HepG2 (cell line): Measurements from ENCODE around the gene ADGRF1. TPM values are rescaled to one million over a fixed set of nuclear protein-coding genes. Genes with fewer than 3 reads are reported as not detected.

Experiments used
- AGO2 ChIP-seq: fragments of 200-400 bp; formaldehyde crosslinking; optimal IDR thresholded peaks from 2 replicates; pipeline ENCODE3; 2017; ENCODE audit warnings: mild to moderate bottlenecking, low read depth, low read length, moderate library complexity
- ATM ChIP-seq: fragments of 450-650 bp; IDR thresholded peaks from 2 replicates; pipeline ENCODE4 v1.7.1; 2017; ENCODE audit warnings: mild to moderate bottlenecking, borderline replicate concordance
- BRCA1 ChIP-seq: sonication (generic); formaldehyde crosslinking; IDR thresholded peaks from 2 replicates; pipeline ENCODE4 v1.4.0; 2020; ENCODE audit warnings: missing genetic modification reagents
- DMAP1 ChIP-seq: IDR thresholded peaks from 2 replicates; pipeline ENCODE4 v1.6.1; 2016
- FUBP1 ChIP-seq: sonication (generic); formaldehyde crosslinking; IDR thresholded peaks from 2 replicates; pipeline ENCODE4 v1.5.1; 2020; ENCODE audit warnings: missing genetic modification reagents, mild to moderate bottlenecking, borderline replicate concordance
- IRF9 ChIP-seq: sonication (generic); formaldehyde crosslinking; IDR thresholded peaks from 2 replicates; pipeline ENCODE4 v1.8.0; 2022; ENCODE audit warnings: missing genetic modification reagents, mild to moderate bottlenecking, borderline replicate concordance
- MAFG ChIP-seq: sonication (generic); formaldehyde crosslinking; IDR thresholded peaks from 2 replicates; pipeline ENCODE4 v1.5.1; 2020; ENCODE audit warnings: mild to moderate bottlenecking, missing genetic modification reagents
- MED8 ChIP-seq: sonication (generic); formaldehyde crosslinking; IDR thresholded peaks from 2 replicates; pipeline ENCODE4 v1.8.1; 2023; ENCODE audit warnings: mild to moderate bottlenecking, missing genetic modification reagents; ENCODE audit not compliant: insufficient replicate concordance
- MIER2 ChIP-seq: IDR thresholded peaks from 2 replicates; pipeline ENCODE4 v1.6.1; 2016; ENCODE audit warnings: missing biosample characterization, missing genetic modification reagents
- MIXL1 ChIP-seq: IDR thresholded peaks from 2 replicates; pipeline ENCODE4 v1.6.1; 2016
- PPARG ChIP-seq: conservative IDR thresholded peaks from 2 replicates; pipeline ENCODE4 v1.6.1; 2016; ENCODE audit warnings: missing biosample characterization, missing genetic modification reagents
- TBX2 ChIP-seq: sonication (generic); formaldehyde crosslinking; IDR thresholded peaks from 2 replicates; pipeline ENCODE4 v1.5.0; 2020; ENCODE audit warnings: missing genetic modification reagents, mild to moderate bottlenecking, borderline replicate concordance
- THRA ChIP-seq: sonication (generic); formaldehyde crosslinking; IDR thresholded peaks from 2 replicates; pipeline ENCODE4 v1.4.0; 2020; ENCODE audit warnings: missing genetic modification reagents, borderline replicate concordance
- ZBTB33 ChIP-seq: sonication (generic); formaldehyde crosslinking; IDR thresholded peaks from 2 replicates; pipeline ENCODE4 v1.4.0; 2020; ENCODE audit warnings: missing genetic modification reagents
- ZBTB37 ChIP-seq: sonication (generic); formaldehyde crosslinking; IDR thresholded peaks from 2 replicates; pipeline ENCODE4 v1.4.0; 2020; ENCODE audit warnings: mild to moderate bottlenecking, missing genetic modification reagents
- ZNF10 ChIP-seq: sonication (generic); formaldehyde crosslinking; IDR thresholded peaks from 2 replicates; pipeline ENCODE4 v1.4.0; 2020; ENCODE audit warnings: mild to moderate bottlenecking, low read depth, missing genetic modification reagents, borderline replicate concordance
- ZNF282 ChIP-seq: fragments of 450-650 bp; IDR thresholded peaks from 2 replicates; pipeline ENCODE4 v1.6.1; 2018; ENCODE audit not compliant: partially characterized antibody
- ZNF382 ChIP-seq: sonication (generic); formaldehyde crosslinking; IDR thresholded peaks from 2 replicates; pipeline ENCODE4 v1.5.0; 2020; ENCODE audit warnings: missing genetic modification reagents, mild to moderate bottlenecking, borderline replicate concordance
- ZNF501 ChIP-seq: sonication (generic); formaldehyde crosslinking; IDR thresholded peaks from 2 replicates; pipeline ENCODE4 v1.5.1; 2020; ENCODE audit warnings: mild to moderate bottlenecking, moderate library complexity, missing genetic modification reagents
- ZNF577 ChIP-seq: sonication (generic); formaldehyde crosslinking; IDR thresholded peaks from 2 replicates; pipeline ENCODE4 v1.4.0; 2020; ENCODE audit warnings: mild to moderate bottlenecking, low read depth, missing genetic modification reagents, borderline replicate concordance
- ZNF644 ChIP-seq: IDR thresholded peaks from 2 replicates; pipeline ENCODE4 v1.6.1; 2016; ENCODE audit warnings: low read depth
- ZSCAN31 ChIP-seq: sonication (generic); formaldehyde crosslinking; IDR thresholded peaks from 2 replicates; pipeline ENCODE4 v1.5.0; 2020; ENCODE audit warnings: low read depth, mild to moderate bottlenecking, missing genetic modification reagents
- polyA plus RNA-seq, 8 experiments: library from polyadenylated mRNA; depleted of rRNA in 3 of 8; stranded (reverse) in 7 of 8; unstranded in 1 of 8; fragments of >200 nt; fragmentation: Illumina TruSeq in 4 of 8; extraction: Trizol in 4 of 8; gene quantifications; 2 replicates each; pipeline versions ENCODE4 v1.2.1 to v1.2.3, GENCODE V29; 2011 to 2016; ENCODE audit warnings: low read depth in 4 of 8, missing spikeins in 1 of 8, mixed read lengths in 1 of 8; ENCODE audit not compliant: insufficient read depth in 1 of 8
- total RNA-seq, 5 experiments: library from RNA; depleted of rRNA; stranded (reverse); fragments of >200 nt; fragmentation: Illumina TruSeq; extraction: Trizol; gene quantifications; 2 replicates each; pipeline ENCODE4 v1.2.3, GENCODE V29; 2016; ENCODE audit warnings: low read depth in 1 of 5

ADGRF1 gene
- total and polyA plus RNA-seq, 2 of the 13 experiments (the other 11 are each of a cell fraction or from before 2014, with no cell fraction given), result not detected

GRCh38 chr6:47073125-47074110, 31.3 kb upstream of the ADGRF1 start (continued):
- TF ChIP-seq FUBP1 (CRISPR knock-in tag), result peak; percentile 96; the same call in 1 of the 2 replicates
- peak; percentile 95 for TF ChIP-seq PPARG (CRISPR knock-in tag)
- TF ChIP-seq AGO2, result no peak
- no peak for TF ChIP-seq ZNF282
- TF ChIP-seq DMAP1 (CRISPR knock-in tag), result peak; percentile 83
- no peak for TF ChIP-seq ZNF382 (CRISPR knock-in tag)
- peak; percentile 90 for TF ChIP-seq MIER2
- TF ChIP-seq ATM, result no peak
- peak; percentile 27; the same call in 1 of the 2 replicates for TF ChIP-seq ZBTB33 (CRISPR knock-in tag)
- TF ChIP-seq ZBTB37 (CRISPR knock-in tag), result peak; percentile 94
- TF ChIP-seq THRA (CRISPR knock-in tag), result peak; percentile 100
- no peak for TF ChIP-seq BRCA1 (CRISPR knock-in tag)
- peak; percentile 96 for TF ChIP-seq MIXL1
- no peak for TF ChIP-seq IRF9
- no peak for TF ChIP-seq MAFG (CRISPR knock-in tag)
- no peak for TF ChIP-seq ZNF10 (CRISPR knock-in tag)
- no peak; the same call in 1 of the 2 replicates for TF ChIP-seq ZSCAN31 (CRISPR knock-in tag)
- peak; percentile 99 for TF ChIP-seq TBX2 (CRISPR knock-in tag)
- no peak for TF ChIP-seq ZNF501 (CRISPR knock-in tag)
- TF ChIP-seq ZNF644 (CRISPR knock-in tag), result peak; percentile 85
- peak; percentile 97 for TF ChIP-seq MED8
- no peak for TF ChIP-seq ZNF577 (CRISPR knock-in tag)
